Loucy (cell line): Measurements from ENCODE around the gene CDC42BPA.

ENCODE experiments used
- EZH2phosphoT487 ChIP-seq: fragments of 200-600 bp; IDR thresholded peaks from 2 replicates; pipeline ENCODE4 v1.6.1; 2018; ENCODE audit warnings: antibody characterized with exemption, mild to moderate bottlenecking, moderate library complexity, borderline replicate concordance
- TF ChIP-seq, protein P1 (sequence below): fragments of 200-600 bp; sonication (generic); conservative IDR thresholded peaks from 2 replicates; pipeline ENCODE4 v1.5.1; 2014; ENCODE audit warnings: mild to moderate bottlenecking, antibody characterized with exemption, low read length

DNA sequence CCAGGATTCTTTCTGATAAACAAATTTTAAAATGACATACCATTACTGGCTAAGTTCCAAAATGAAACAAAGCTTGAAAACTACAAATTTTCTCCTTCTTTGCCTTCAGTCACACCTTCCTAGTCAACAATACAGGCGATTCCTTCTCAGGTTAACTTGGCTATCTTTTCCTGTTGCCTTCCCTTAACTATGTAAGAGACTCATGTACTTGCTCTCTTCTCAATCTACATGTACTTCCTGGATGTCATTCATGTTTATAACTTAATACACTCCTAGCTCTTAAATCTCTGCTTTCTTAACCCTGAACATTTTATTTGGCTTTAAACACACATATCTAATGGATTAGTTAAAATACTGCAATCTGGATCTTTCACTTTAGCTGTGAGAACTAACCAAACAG lies 281.2 kb downstream of the CDC42BPA start:
- TF ChIP-seq, protein P1, sequence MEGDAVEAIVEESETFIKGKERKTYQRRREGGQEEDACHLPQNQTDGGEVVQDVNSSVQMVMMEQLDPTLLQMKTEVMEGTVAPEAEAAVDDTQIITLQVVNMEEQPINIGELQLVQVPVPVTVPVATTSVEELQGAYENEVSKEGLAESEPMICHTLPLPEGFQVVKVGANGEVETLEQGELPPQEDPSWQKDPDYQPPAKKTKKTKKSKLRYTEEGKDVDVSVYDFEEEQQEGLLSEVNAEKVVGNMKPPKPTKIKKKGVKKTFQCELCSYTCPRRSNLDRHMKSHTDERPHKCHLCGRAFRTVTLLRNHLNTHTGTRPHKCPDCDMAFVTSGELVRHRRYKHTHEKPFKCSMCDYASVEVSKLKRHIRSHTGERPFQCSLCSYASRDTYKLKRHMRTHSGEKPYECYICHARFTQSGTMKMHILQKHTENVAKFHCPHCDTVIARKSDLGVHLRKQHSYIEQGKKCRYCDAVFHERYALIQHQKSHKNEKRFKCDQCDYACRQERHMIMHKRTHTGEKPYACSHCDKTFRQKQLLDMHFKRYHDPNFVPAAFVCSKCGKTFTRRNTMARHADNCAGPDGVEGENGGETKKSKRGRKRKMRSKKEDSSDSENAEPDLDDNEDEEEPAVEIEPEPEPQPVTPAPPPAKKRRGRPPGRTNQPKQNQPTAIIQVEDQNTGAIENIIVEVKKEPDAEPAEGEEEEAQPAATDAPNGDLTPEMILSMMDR, result no peak
- TF ChIP-seq EZH2phosphoT487, result no peak
